HepG2 (cell line): ENCODE data around the gene SGPL1.

ENCODE experiments used
- KDM5A ChIP-seq: fragments of 200-600 bp; sonication (generic); IDR thresholded peaks from 2 replicates; pipeline ENCODE4 v1.7.0; 2018; ENCODE audit warnings: antibody characterized with exemption, mild to moderate bottlenecking, low read length, borderline replicate concordance
- NR2C2 ChIP-seq: sonication (generic); formaldehyde crosslinking; IDR thresholded peaks from 2 replicates; pipeline ENCODE4 v1.4.0; 2020; ENCODE audit warnings: missing genetic modification reagents, mild to moderate bottlenecking, moderate library complexity, borderline replicate concordance
- REST ChIP-seq, 2 experiments: IDR thresholded peaks; 2 replicates each; pipeline ENCODE4 v1.6.1; 2011 to 2012; ENCODE audit warnings: low read length in 2 of 2, borderline replicate concordance in 1 of 2, low read depth in 1 of 2, mild to moderate bottlenecking in 1 of 2, moderate library complexity in 1 of 2
- TBP ChIP-seq: sonication (generic); formaldehyde crosslinking; IDR thresholded peaks from 2 replicates; pipeline ENCODE4 v1.5.0; 2020; ENCODE audit warnings: missing genetic modification reagents
- ZNF687 ChIP-seq: sonication (generic); formaldehyde crosslinking; IDR thresholded peaks from 2 replicates; pipeline ENCODE4 v1.5.1; 2020; ENCODE audit warnings: mild to moderate bottlenecking, missing genetic modification reagents, moderate library complexity
- TF ChIP-seq, protein P1 (sequence below): sonication (generic); formaldehyde crosslinking; IDR thresholded peaks from 2 replicates; pipeline ENCODE4 v1.5.0; 2020; ENCODE audit warnings: missing genetic modification reagents, mild to moderate bottlenecking, borderline replicate concordance

DNA sequence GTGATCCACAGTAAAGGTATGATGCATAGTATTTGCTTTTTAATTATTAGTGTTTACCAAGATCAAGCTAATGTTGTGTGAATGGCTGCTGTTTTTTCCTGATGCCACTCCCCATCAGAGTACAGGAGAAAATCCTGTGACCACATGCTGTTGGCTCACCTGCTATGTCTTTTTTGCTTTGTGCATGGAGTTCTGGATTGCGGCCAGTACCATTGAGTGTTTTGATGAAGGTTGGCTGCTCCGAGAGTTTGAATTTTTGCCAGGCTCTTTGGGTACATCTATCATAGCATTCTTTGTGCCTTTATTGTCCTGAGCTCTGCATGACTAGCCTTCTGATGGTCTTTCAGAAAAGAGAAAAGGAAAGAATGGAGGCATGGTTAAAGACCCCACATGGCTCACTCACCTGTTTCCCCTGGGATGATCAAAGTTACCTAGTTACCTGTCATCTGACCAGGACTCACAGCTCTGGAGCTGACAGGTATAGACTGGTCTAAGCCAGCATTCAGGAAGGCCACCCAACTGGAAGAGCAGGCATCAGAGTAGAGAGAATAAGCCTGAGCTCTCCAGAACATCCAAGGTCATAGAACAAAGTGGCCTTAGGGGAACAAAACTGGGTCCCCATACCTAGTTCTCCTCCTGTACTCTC lies 11.8 kb upstream of the SGPL1 start:
- TF ChIP-seq TBP (CRISPR knock-in tag) (no peak), ZNF687 (CRISPR knock-in tag) (no peak), NR2C2 (CRISPR knock-in tag) (no peak), KDM5A (no peak), REST (IDR thresholded peaks at IDR 0.05; ENCODE audit: borderline replicate concordance in 1 of 2, low read depth in 1 of 2, low read length in 2 of 2) (no peak)
- TF ChIP-seq, protein P1, sequence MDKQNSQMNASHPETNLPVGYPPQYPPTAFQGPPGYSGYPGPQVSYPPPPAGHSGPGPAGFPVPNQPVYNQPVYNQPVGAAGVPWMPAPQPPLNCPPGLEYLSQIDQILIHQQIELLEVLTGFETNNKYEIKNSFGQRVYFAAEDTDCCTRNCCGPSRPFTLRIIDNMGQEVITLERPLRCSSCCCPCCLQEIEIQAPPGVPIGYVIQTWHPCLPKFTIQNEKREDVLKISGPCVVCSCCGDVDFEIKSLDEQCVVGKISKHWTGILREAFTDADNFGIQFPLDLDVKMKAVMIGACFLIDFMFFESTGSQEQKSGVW (CRISPR knock-in tag) = no peak
